NCI-H1105 (cell line): Measurements from ENCODE around the gene HNF1A.

ENCODE experiments used
- DNase-seq: peaks from one replicate; lab custom pipeline; 2025; lab: John Stamatoyannopoulos, UW

Gene HNF1A

GRCh38 chr12:121050725-121051124, 72.4 kb downstream of the HNF1A start:
- no peak for DNase-seq
